Measurements from ENCODE around the gene ERGIC2. TPM values are rescaled to one million over a fixed set of nuclear protein-coding genes. Genes with fewer than 3 reads are reported as not detected.
A peak's percentile ranks its signal among the peaks of the same experiment; 100 is the strongest.

Gene ERGIC2
- total RNA-seq, 2 donors from 2014 or later: 27.9 to 56.8 TPM

DNA sequence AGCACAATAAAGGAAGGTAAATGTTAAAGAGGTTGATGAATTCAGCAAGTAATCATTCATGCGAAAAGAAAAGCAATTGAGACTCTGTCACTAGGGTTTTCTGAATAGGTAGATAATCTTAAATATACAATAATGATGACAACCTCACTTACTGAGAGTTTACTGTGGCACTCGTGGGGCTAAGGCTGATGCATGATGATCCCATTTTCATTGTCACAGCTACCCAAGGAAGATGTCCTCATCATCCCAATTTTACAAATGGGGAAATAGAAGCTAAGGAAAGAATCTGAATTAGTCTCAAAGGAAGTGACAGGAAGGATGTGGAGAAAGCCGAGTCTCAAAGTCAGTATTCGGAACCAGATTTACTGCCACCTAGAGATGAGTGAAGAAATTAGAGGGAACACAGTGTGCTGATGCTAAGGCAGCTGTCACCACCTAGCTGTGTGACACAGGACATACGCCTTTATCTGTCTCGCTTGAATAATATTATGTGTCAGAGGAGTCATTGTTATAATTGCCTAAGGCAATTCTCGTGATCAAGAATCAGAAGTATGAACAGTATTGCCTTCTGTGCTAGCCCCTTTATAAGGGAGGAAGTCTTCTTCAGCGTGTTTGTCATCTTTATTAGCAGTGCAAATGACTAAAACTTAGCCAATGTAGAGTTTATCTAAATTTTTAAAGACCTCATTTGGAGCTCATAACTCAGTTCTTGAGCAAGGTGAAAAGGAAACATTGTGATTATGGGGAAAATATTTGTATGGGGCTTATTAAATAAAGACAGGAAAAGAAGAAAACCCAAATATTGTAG lies 63.2 kb downstream of the ERGIC2 start:
- H3K9me3 ChIP-seq: no peaks in the 10 kb centered on the region
- H3K27me3 ChIP-seq (replicated peaks; ENCODE audit: insufficient read depth): no peaks in the 10 kb centered on the region
- WGBS: 33% methylated on average over 8 of the region's 8 CpGs
- TF ChIP-seq CTCF (IDR thresholded peaks at IDR 0.05) (peak; percentile 17 to 74 (median 52)), POLR2AphosphoS5 (IDR thresholded peaks at IDR 0.05) (no peak)
- no peaks in the 10 kb centered on the region for H3K36me3 ChIP-seq
- intact Hi-C loops (cut with DNase I): no loop called here
- H3K4me3 ChIP-seq: no peak overlapping the region
- peak; percentile 16 for DNase-seq (ENCODE audit: low spot score)
- no peak overlapping the region for H3K27ac ChIP-seq
- H3K4me1 ChIP-seq (replicated peaks): no peaks in the 10 kb centered on the region

GRCh38 chr12:29316752-29317151 lies 64.2 kb downstream of the ERGIC2 start:
- intact Hi-C loops (cut with DNase I): no loop called here
- Histone ChIP-seq H3K9me3 (no peaks in the 10 kb centered on the region), H3K36me3 (no peaks in the 10 kb centered on the region), H3K4me1 (replicated peaks) (no peaks in the 10 kb centered on the region), H3K27ac (no peak overlapping the region), H3K4me3 (no peak overlapping the region), H3K27me3 (replicated peaks; ENCODE audit: insufficient read depth) (no peaks in the 10 kb centered on the region)
- WGBS: 10% methylated on average over 4 of the region's 4 CpGs
- TF ChIP-seq POLR2AphosphoS5 (IDR thresholded peaks at IDR 0.05) (no peak), CTCF (IDR thresholded peaks at IDR 0.05) (no peak), POLR2A (IDR thresholded peaks at IDR 0.05) (no peak)
- DNase-seq (ENCODE audit: low spot score): no peak

GRCh38 chr12:29314416-29314815 lies 66.6 kb downstream of the ERGIC2 start:
- DNase-seq (ENCODE audit: low spot score): no peak
- no peak for TF ChIP-seq POLR2A (IDR thresholded peaks at IDR 0.05)
- TF ChIP-seq POLR2AphosphoS5 (IDR thresholded peaks at IDR 0.05): no peak
- TF ChIP-seq CTCF (IDR thresholded peaks at IDR 0.05): no peak
- intact Hi-C loops (cut with DNase I): no loop called here
- Histone ChIP-seq H3K4me1 (replicated peaks) (no peaks in the 10 kb centered on the region), H3K9me3 (no peaks in the 10 kb centered on the region), H3K36me3 (no peaks in the 10 kb centered on the region), H3K4me3 (no peak overlapping the region), H3K27me3 (replicated peaks; ENCODE audit: insufficient read depth) (no peaks in the 10 kb centered on the region), H3K27ac (no peak overlapping the region)
- WGBS: 25% methylated on average over 2 of the region's 2 CpGs

DNA sequence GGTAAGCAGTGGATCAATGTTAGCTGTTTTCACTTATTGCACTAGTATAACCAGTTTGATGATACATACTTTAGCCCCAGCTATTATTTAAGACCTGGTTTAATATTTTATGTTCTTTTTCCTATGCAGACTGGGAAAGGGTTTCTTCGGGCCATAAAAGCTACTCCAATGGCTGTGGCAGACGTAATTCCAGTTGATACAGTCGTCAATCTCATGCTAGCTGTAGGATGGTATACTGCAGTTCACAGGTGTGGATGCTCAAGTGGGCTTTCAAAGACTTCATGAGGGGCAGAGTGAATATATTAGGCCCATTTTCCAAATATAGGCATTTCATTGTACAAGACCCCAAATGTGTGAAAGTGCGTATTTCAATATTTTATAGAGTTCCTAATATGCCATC lies 70.1 kb downstream of the ERGIC2 start:
- DNase-seq (ENCODE audit: low spot score): no peak
- TF ChIP-seq POLR2A (IDR thresholded peaks at IDR 0.05): no peak
- TF ChIP-seq POLR2AphosphoS5 (IDR thresholded peaks at IDR 0.05): no peak
- Histone ChIP-seq H3K27ac (no peak overlapping the region), H3K27me3 (replicated peaks; ENCODE audit: insufficient read depth) (no peaks in the 10 kb centered on the region), H3K4me1 (replicated peaks) (no peaks in the 10 kb centered on the region), H3K4me3 (no peak overlapping the region), H3K9me3 (no peaks in the 10 kb centered on the region), H3K36me3 (no peaks in the 10 kb centered on the region)
- intact Hi-C loops (cut with DNase I): no loop called here
- WGBS: 92% methylated on average over 4 of the region's 4 CpGs

GRCh38 chr12:29309320-29309902 lies 71.6 kb downstream of the ERGIC2 start:
- no peak overlapping the region for H3K27ac ChIP-seq
- H3K9me3 ChIP-seq: no peaks in the 10 kb centered on the region
- no peak overlapping the region for H3K4me3 ChIP-seq
- intact Hi-C loops (cut with DNase I): loop anchor here (10.0 kb wide), 1 partner anchor 225 kb away; no protein-coding TSS in a partner anchor
- 85% methylated on average over 4 of the region's 4 CpGs for WGBS
- H3K27me3 ChIP-seq (replicated peaks; ENCODE audit: insufficient read depth): no peaks in the 10 kb centered on the region
- DNase-seq (ENCODE audit: low spot score): no peak
- no peaks in the 10 kb centered on the region for H3K36me3 ChIP-seq
- H3K4me1 ChIP-seq (replicated peaks): no peaks in the 10 kb centered on the region
- TF ChIP-seq POLR2AphosphoS5 (IDR thresholded peaks at IDR 0.05) (no peak), CTCF (IDR thresholded peaks at IDR 0.05) (peak in 3 of 4 experiments; percentile 17 to 41 (median 24))
